ENCODE results near the gene GYG1.

GYG1 gene

DNA sequence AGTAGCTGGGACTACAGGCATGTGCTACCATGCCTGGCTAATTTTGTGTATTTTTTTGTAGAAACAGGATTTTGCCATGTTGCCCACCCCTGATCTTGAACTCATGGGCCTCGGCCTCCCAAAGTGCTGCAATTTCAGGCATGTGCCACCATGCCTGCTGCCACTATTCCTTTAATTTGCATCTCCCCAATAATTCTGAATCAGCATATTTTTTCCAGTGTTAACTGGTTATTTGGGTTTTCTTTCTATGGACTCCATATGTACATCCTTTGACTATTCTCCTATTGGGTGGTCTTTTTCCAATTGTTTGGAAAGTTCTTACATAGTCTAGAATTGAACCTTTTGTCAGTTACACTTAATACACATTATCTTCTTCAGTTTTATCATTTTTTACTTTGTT is 66.9 kb downstream of the GYG1 start:
- H3K27ac ChIP-seq (replicated peaks; ENCODE audit: low read length): no peak overlapping the region
- no peaks in the 10 kb centered on the region for H3K4me1 ChIP-seq (ENCODE audit: control insufficient read depth in 2 of 2, insufficient read depth in 1 of 2, low read depth in 1 of 2, low read length in 2 of 2)
- WGBS, 2 donors (ENCODE audit: extremely low coverage in 2 of 2, insufficient read length in 2 of 2, insufficient replicate concordance in 1 of 2): no CpG with 5 or more reads among the region's 1 CpG
- H4K91ac ChIP-seq (ENCODE audit: low read depth, low read length, poor library complexity): no peak overlapping the region
- no peak overlapping the region for H3K14ac ChIP-seq (ENCODE audit: low read length)
- no peak overlapping the region for H2AK5ac ChIP-seq (ENCODE audit: low read depth, low read length)
- H2BK5ac ChIP-seq (ENCODE audit: low read length): no peak overlapping the region
- no peak overlapping the region for H2AFZ ChIP-seq (ENCODE audit: low read length)
- H3K4me2 ChIP-seq (ENCODE audit: insufficient read depth, low read length, poor library complexity, severe bottlenecking): no peak overlapping the region
- no peak overlapping the region for H4K8ac ChIP-seq (ENCODE audit: low read depth, low read length)
- no peak overlapping the region for H3K4me3 ChIP-seq (ENCODE audit: low read length in 2 of 2)
- H3K27me3 ChIP-seq (ENCODE audit: control insufficient read depth in 3 of 3, insufficient read depth in 3 of 3, low read depth in 1 of 3, low read length in 3 of 3): no peaks in the 10 kb centered on the region
- H3K36me3 ChIP-seq (replicated peaks in 1 of 2; ENCODE audit: control insufficient read depth in 2 of 2, insufficient read depth in 2 of 2, low read length in 2 of 2): peaks cover 3 to 94% of the 10 kb centered on the region in 2 donors
- H3K9me3 ChIP-seq (replicated peaks in 1 of 2; ENCODE audit: control insufficient read depth in 2 of 2, insufficient read depth in 1 of 2, low read depth in 1 of 2, low read length in 2 of 2): peaks cover 1 to 24% of the 10 kb centered on the region in 2 donors
- no peak overlapping the region for H2BK15ac ChIP-seq (ENCODE audit: low read length)
- H3K18ac ChIP-seq (ENCODE audit: low read length): no peak overlapping the region
- H3K79me1 ChIP-seq (ENCODE audit: low read depth, low read length): no peaks in the 10 kb centered on the region
- H3K4ac ChIP-seq (ENCODE audit: low read length): no peak overlapping the region
- no peak overlapping the region for H3K9ac ChIP-seq (ENCODE audit: low read depth, low read length, poor library complexity)
- H2BK12ac ChIP-seq (ENCODE audit: low read length): no peak overlapping the region
- no peak overlapping the region for H3K23ac ChIP-seq (ENCODE audit: low read depth, low read length, poor library complexity)
- H2BK120ac ChIP-seq (ENCODE audit: low read depth, low read length): no peak overlapping the region
- no peak for DNase-seq (ENCODE audit: low spot score)

DNA sequence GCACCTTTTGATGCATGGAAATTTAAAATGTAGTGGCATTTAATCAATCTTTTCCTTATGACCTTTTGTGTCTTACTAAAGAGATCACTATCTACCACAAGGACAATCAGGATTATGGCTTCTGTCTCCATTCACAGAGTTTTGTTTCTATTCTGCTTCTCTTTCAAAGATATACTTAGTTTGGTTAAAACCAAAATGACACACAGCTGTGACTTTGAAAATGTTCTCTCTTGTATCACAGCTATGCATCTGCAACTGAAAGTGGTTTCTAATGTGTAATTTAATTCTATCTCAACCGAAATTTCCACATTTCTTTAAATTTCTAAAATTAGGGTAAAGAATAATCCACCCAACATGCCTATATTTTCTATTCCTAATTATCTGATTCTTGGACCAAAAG is 67.3 kb downstream of the GYG1 start:
- no peak overlapping the region for H2BK15ac ChIP-seq (ENCODE audit: low read length)
- no peak overlapping the region for H2BK120ac ChIP-seq (ENCODE audit: low read depth, low read length)
- no CpG with 5 or more reads among the region's 1 CpG for WGBS, 2 donors (ENCODE audit: extremely low coverage in 2 of 2, insufficient read length in 2 of 2, insufficient replicate concordance in 1 of 2)
- H4K8ac ChIP-seq (ENCODE audit: low read depth, low read length): no peak overlapping the region
- no peaks in the 10 kb centered on the region for H3K27me3 ChIP-seq (ENCODE audit: control insufficient read depth in 3 of 3, insufficient read depth in 3 of 3, low read depth in 1 of 3, low read length in 3 of 3)
- no peak overlapping the region for H3K23ac ChIP-seq (ENCODE audit: low read depth, low read length, poor library complexity)
- peaks cover 2 to 94% of the 10 kb centered on the region in 2 donors for H3K36me3 ChIP-seq (replicated peaks in 1 of 2; ENCODE audit: control insufficient read depth in 2 of 2, insufficient read depth in 2 of 2, low read length in 2 of 2)
- no peaks in the 10 kb centered on the region for H3K79me1 ChIP-seq (ENCODE audit: low read depth, low read length)
- H3K18ac ChIP-seq (ENCODE audit: low read length): no peak overlapping the region
- H3K4ac ChIP-seq (ENCODE audit: low read length): no peak overlapping the region
- no peak overlapping the region for H3K9ac ChIP-seq (ENCODE audit: low read depth, low read length, poor library complexity)
- H2AK5ac ChIP-seq (ENCODE audit: low read depth, low read length): no peak overlapping the region
- H2BK5ac ChIP-seq (ENCODE audit: low read length): no peak overlapping the region
- H3K27ac ChIP-seq (replicated peaks; ENCODE audit: low read length): no peak overlapping the region
- H3K9me3 ChIP-seq (replicated peaks in 1 of 2; ENCODE audit: control insufficient read depth in 2 of 2, insufficient read depth in 1 of 2, low read depth in 1 of 2, low read length in 2 of 2): peaks cover 0 to 20% of the 10 kb centered on the region in 2 donors
- H2BK12ac ChIP-seq (ENCODE audit: low read length): no peak overlapping the region
- no peak overlapping the region for H4K91ac ChIP-seq (ENCODE audit: low read depth, low read length, poor library complexity)
- no peak overlapping the region for H3K4me2 ChIP-seq (ENCODE audit: insufficient read depth, low read length, poor library complexity, severe bottlenecking)
- H3K4me3 ChIP-seq (ENCODE audit: low read length in 2 of 2): no peak overlapping the region
- no peak overlapping the region for H3K14ac ChIP-seq (ENCODE audit: low read length)
- no peaks in the 10 kb centered on the region for H3K4me1 ChIP-seq (ENCODE audit: control insufficient read depth in 2 of 2, insufficient read depth in 1 of 2, low read depth in 1 of 2, low read length in 2 of 2)
- no peak overlapping the region for H2AFZ ChIP-seq (ENCODE audit: low read length)
- DNase-seq (ENCODE audit: low spot score): no peak

DNA sequence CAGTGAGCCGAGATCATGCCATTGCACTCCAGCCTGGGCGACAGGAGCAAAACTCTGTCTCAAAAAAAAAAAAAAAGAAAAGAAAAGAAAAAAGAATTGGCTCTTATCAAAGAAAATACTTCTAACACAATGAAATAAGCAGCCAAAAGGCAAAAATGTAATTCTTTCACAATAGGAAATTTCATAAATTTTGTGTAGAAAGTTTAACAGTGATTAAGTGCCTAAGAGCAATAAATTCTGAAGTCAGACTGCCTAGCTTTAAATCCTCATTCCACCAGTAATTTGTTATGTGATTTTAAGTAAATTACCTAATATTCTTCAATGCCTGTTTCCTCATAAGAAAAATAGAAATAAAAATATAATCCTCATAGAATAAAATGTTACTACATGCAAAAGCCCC is 70.4 kb downstream of the GYG1 start:
- no peak overlapping the region for H2BK12ac ChIP-seq (ENCODE audit: low read length)
- H3K36me3 ChIP-seq (replicated peaks in 1 of 2; ENCODE audit: control insufficient read depth in 2 of 2, insufficient read depth in 2 of 2, low read length in 2 of 2): peaks cover 2 to 95% of the 10 kb centered on the region in 2 donors
- no peak overlapping the region for H2BK120ac ChIP-seq (ENCODE audit: low read depth, low read length)
- no peaks in the 10 kb centered on the region for H3K4me1 ChIP-seq (ENCODE audit: control insufficient read depth in 2 of 2, insufficient read depth in 1 of 2, low read depth in 1 of 2, low read length in 2 of 2)
- H4K8ac ChIP-seq (ENCODE audit: low read depth, low read length): no peak overlapping the region
- H3K4me2 ChIP-seq (ENCODE audit: insufficient read depth, low read length, poor library complexity, severe bottlenecking): no peak overlapping the region
- H3K4me3 ChIP-seq (ENCODE audit: low read length in 2 of 2): no peak overlapping the region
- no peak overlapping the region for H2AFZ ChIP-seq (ENCODE audit: low read length)
- no CpG with 5 or more reads among the region's 2 CpGs for WGBS, 2 donors (ENCODE audit: extremely low coverage in 2 of 2, insufficient read length in 2 of 2, insufficient replicate concordance in 1 of 2)
- H3K9me3 ChIP-seq (replicated peaks in 1 of 2; ENCODE audit: control insufficient read depth in 2 of 2, insufficient read depth in 1 of 2, low read depth in 1 of 2, low read length in 2 of 2): peaks cover 0 to 5% of the 10 kb centered on the region in 2 donors
- no peak overlapping the region for H2BK15ac ChIP-seq (ENCODE audit: low read length)
- H2BK5ac ChIP-seq (ENCODE audit: low read length): no peak overlapping the region
- no peak overlapping the region for H4K91ac ChIP-seq (ENCODE audit: low read depth, low read length, poor library complexity)
- H3K9ac ChIP-seq (ENCODE audit: low read depth, low read length, poor library complexity): no peak overlapping the region
- no peak overlapping the region for H3K4ac ChIP-seq (ENCODE audit: low read length)
- no peak overlapping the region for H3K27ac ChIP-seq (replicated peaks; ENCODE audit: low read length)
- no peak overlapping the region for H2AK5ac ChIP-seq (ENCODE audit: low read depth, low read length)
- H3K23ac ChIP-seq (ENCODE audit: low read depth, low read length, poor library complexity): no peak overlapping the region
- no peak overlapping the region for H3K14ac ChIP-seq (ENCODE audit: low read length)
- no peak for DNase-seq (ENCODE audit: low spot score)
- no peaks in the 10 kb centered on the region for H3K79me1 ChIP-seq (ENCODE audit: low read depth, low read length)
- no peaks in the 10 kb centered on the region for H3K27me3 ChIP-seq (ENCODE audit: control insufficient read depth in 3 of 3, insufficient read depth in 3 of 3, low read depth in 1 of 3, low read length in 3 of 3)
- no peak overlapping the region for H3K18ac ChIP-seq (ENCODE audit: low read length)

- H2BK120ac ChIP-seq (ENCODE audit: low read depth, low read length): no peak overlapping the region
- no peak for DNase-seq (ENCODE audit: low spot score)
- no peaks in the 10 kb centered on the region for H3K79me1 ChIP-seq (ENCODE audit: low read depth, low read length)
- no peak overlapping the region for H3K18ac ChIP-seq (ENCODE audit: low read length)
- H2AFZ ChIP-seq (ENCODE audit: low read length): no peak overlapping the region
- no peak overlapping the region for H2AK5ac ChIP-seq (ENCODE audit: low read depth, low read length)
- H2BK5ac ChIP-seq (ENCODE audit: low read length): no peak overlapping the region
- no peaks in the 10 kb centered on the region for H3K9me3 ChIP-seq (replicated peaks in 1 of 2; ENCODE audit: control insufficient read depth in 2 of 2, insufficient read depth in 1 of 2, low read depth in 1 of 2, low read length in 2 of 2)
- no peak overlapping the region for H4K91ac ChIP-seq (ENCODE audit: low read depth, low read length, poor library complexity)
- H3K4me3 ChIP-seq (ENCODE audit: low read length in 2 of 2): no peak overlapping the region
- H3K4me2 ChIP-seq (ENCODE audit: insufficient read depth, low read length, poor library complexity, severe bottlenecking): no peak overlapping the region
- H3K23ac ChIP-seq (ENCODE audit: low read depth, low read length, poor library complexity): no peak overlapping the region
- H3K27ac ChIP-seq (replicated peaks; ENCODE audit: low read length): no peak overlapping the region
- no peak overlapping the region for H4K8ac ChIP-seq (ENCODE audit: low read depth, low read length)
- H3K36me3 ChIP-seq (replicated peaks in 1 of 2; ENCODE audit: control insufficient read depth in 2 of 2, insufficient read depth in 2 of 2, low read length in 2 of 2): peaks cover 4 to 99% of the 10 kb centered on the region in 2 donors
- WGBS, 2 donors (ENCODE audit: extremely low coverage in 2 of 2, insufficient read length in 2 of 2, insufficient replicate concordance in 1 of 2): no CpG with 5 or more reads among the region's 8 CpGs
- no peaks in the 10 kb centered on the region for H3K4me1 ChIP-seq (ENCODE audit: control insufficient read depth in 2 of 2, insufficient read depth in 1 of 2, low read depth in 1 of 2, low read length in 2 of 2)
- H3K27me3 ChIP-seq (ENCODE audit: control insufficient read depth in 3 of 3, insufficient read depth in 3 of 3, low read depth in 1 of 3, low read length in 3 of 3): no peaks in the 10 kb centered on the region
- H2BK12ac ChIP-seq (ENCODE audit: low read length): no peak overlapping the region
- H2BK15ac ChIP-seq (ENCODE audit: low read length): no peak overlapping the region
- H3K9ac ChIP-seq (ENCODE audit: low read depth, low read length, poor library complexity): no peak overlapping the region
- H3K4ac ChIP-seq (ENCODE audit: low read length): no peak overlapping the region
- no peak overlapping the region for H3K14ac ChIP-seq (ENCODE audit: low read length)
Measured at GRCh38 chr3:149067883-149068282, 76.5 kb downstream of the GYG1 start.
